GM21717 (cell line): ENCODE measurements around the gene SDK2.
"Not testable (repeated sequence)": the region's sequence is repeated elsewhere in the genome, so short reads cannot be mapped to it uniquely, and the experiment has no call there.

Source experiments
- ATAC-seq: cut with Tn5 transposase; IDR thresholded peaks from one replicate; pipeline ENCODE4 v1.9.1; 2021; ENCODE audit warnings: mild to moderate bottlenecking, moderate library complexity; ENCODE audit not compliant: unreplicated experiment

SDK2 gene

GRCh38 chr17:73335591-73336407 is 308.4 kb downstream of the SDK2 start:
- ATAC-seq: no peak

GRCh38 chr17:73334771-73335513 is 309.3 kb downstream of the SDK2 start:
- no peak for ATAC-seq

GRCh38 chr17:73333445-73333844 is 310.8 kb downstream of the SDK2 start:
- not testable (repeated sequence) for ATAC-seq

GRCh38 chr17:73331060-73331459 is 313.2 kb downstream of the SDK2 start:
- ATAC-seq: no peak

- ATAC-seq: no peak
These were observed 316.6 kb downstream of the SDK2 start for GRCh38 chr17:73327676-73328075.

GRCh38 chr17:73325527-73325842 is 318.8 kb downstream of the SDK2 start:
- ATAC-seq: no peak

GRCh38 chr17:73324711-73325526 is 319.3 kb downstream of the SDK2 start:
- no peak for ATAC-seq

- no peak for ATAC-seq
These were observed 320.1 kb downstream of the SDK2 start for GRCh38 chr17:73324160-73324475.

GRCh38 chr17:73323409-73324159 is 320.7 kb downstream of the SDK2 start:
- no peak for ATAC-seq

GRCh38 chr17:73320601-73321264 is 323.5 kb downstream of the SDK2 start:
- ATAC-seq: no peak

GRCh38 chr17:73319766-73320165 is 324.5 kb downstream of the SDK2 start:
- ATAC-seq: no peak

- no peak for ATAC-seq
These were observed 325.4 kb downstream of the SDK2 start for GRCh38 chr17:73318836-73319235.

- no peak for ATAC-seq
These were observed 325.8 kb downstream of the SDK2 start for GRCh38 chr17:73318427-73318813.

GRCh38 chr17:73317513-73318426 is 326.5 kb downstream of the SDK2 start:
- no peak for ATAC-seq

GRCh38 chr17:73316919-73317505 is 327.2 kb downstream of the SDK2 start:
- peak; percentile 66 for ATAC-seq

- no peak for ATAC-seq
These were observed 328.8 kb downstream of the SDK2 start for GRCh38 chr17:73315471-73315870.

- no peak for ATAC-seq
These were observed 330.6 kb downstream of the SDK2 start for GRCh38 chr17:73313526-73314127.

- not testable (repeated sequence) for ATAC-seq
These were observed 331.4 kb downstream of the SDK2 start for GRCh38 chr17:73312887-73313286.
